ENCODE measurements around the gene SUGCT.

Gene SUGCT

GRCh38 chr7:40674316-40674715 is 539.5 kb downstream of the SUGCT start:
- DNase-seq, result peak; percentile 24
- no peak overlapping the region for H3K27ac ChIP-seq
- in situ Hi-C loops (cut with HindIII; ENCODE audit: low pct_ligation_motif_present, low sequenced_read_pairs), result no loop called here
- TF ChIP-seq CTCF (IDR thresholded peaks at IDR 0.05; ENCODE audit: low read depth, low read length, missing control alignments), result no peak
- H3K36me3 ChIP-seq (replicated peaks), result no peaks in the 10 kb centered on the region
- no peaks in the 10 kb centered on the region for H3K27me3 ChIP-seq (replicated peaks)
- no peak overlapping the region for H3K4me3 ChIP-seq (ENCODE audit: low read depth, low read length)

GRCh38 chr7:40675741-40676140 is 540.9 kb downstream of the SUGCT start:
- Histone ChIP-seq H3K4me3 (ENCODE audit: low read depth, low read length) (no peak overlapping the region), H3K36me3 (replicated peaks) (no peaks in the 10 kb centered on the region), H3K27ac (no peak overlapping the region), H3K27me3 (replicated peaks) (no peaks in the 10 kb centered on the region)
- DNase-seq, result no peak
- TF ChIP-seq CTCF (IDR thresholded peaks at IDR 0.05; ENCODE audit: low read depth, low read length, missing control alignments), result no peak
- in situ Hi-C loops (cut with HindIII; ENCODE audit: low pct_ligation_motif_present, low sequenced_read_pairs), result no loop called here

- no peaks in the 10 kb centered on the region for H3K36me3 ChIP-seq (replicated peaks)
- H3K27me3 ChIP-seq (replicated peaks), result no peaks in the 10 kb centered on the region
- no peak overlapping the region for H3K4me3 ChIP-seq (ENCODE audit: low read depth, low read length)
- in situ Hi-C loops (cut with HindIII; ENCODE audit: low pct_ligation_motif_present, low sequenced_read_pairs), result no loop called here
- no peak for TF ChIP-seq CTCF (IDR thresholded peaks at IDR 0.05; ENCODE audit: low read depth, low read length, missing control alignments)
- H3K27ac ChIP-seq, result no peak overlapping the region
- DNase-seq, result no peak
These were observed 541.4 kb downstream of the SUGCT start for GRCh38 chr7:40676221-40676620.

- Histone ChIP-seq H3K27me3 (replicated peaks) (no peaks in the 10 kb centered on the region), H3K4me3 (ENCODE audit: low read depth, low read length) (no peak overlapping the region), H3K36me3 (replicated peaks) (no peaks in the 10 kb centered on the region), H3K27ac (no peak overlapping the region)
- DNase-seq, result no peak
- in situ Hi-C loops (cut with HindIII; ENCODE audit: low pct_ligation_motif_present, low sequenced_read_pairs), result no loop called here
- TF ChIP-seq CTCF (IDR thresholded peaks at IDR 0.05; ENCODE audit: low read depth, low read length, missing control alignments), result peak; percentile 61
These were observed 545.9 kb downstream of the SUGCT start for GRCh38 chr7:40680657-40681056.

- no peak for DNase-seq
- Histone ChIP-seq H3K27ac (no peak overlapping the region), H3K4me3 (ENCODE audit: low read depth, low read length) (no peak overlapping the region), H3K27me3 (replicated peaks) (no peaks in the 10 kb centered on the region), H3K36me3 (replicated peaks) (no peaks in the 10 kb centered on the region)
- no peak for TF ChIP-seq CTCF (IDR thresholded peaks at IDR 0.05; ENCODE audit: low read depth, low read length, missing control alignments)
- in situ Hi-C loops (cut with HindIII; ENCODE audit: low pct_ligation_motif_present, low sequenced_read_pairs), result no loop called here
These were observed 547.9 kb downstream of the SUGCT start for GRCh38 chr7:40682696-40683095.

- Histone ChIP-seq H3K27ac (no peak overlapping the region), H3K36me3 (replicated peaks) (no peaks in the 10 kb centered on the region), H3K4me3 (ENCODE audit: low read depth, low read length) (no peak overlapping the region), H3K27me3 (replicated peaks) (no peaks in the 10 kb centered on the region)
- in situ Hi-C loops (cut with HindIII; ENCODE audit: low pct_ligation_motif_present, low sequenced_read_pairs), result no loop called here
- no peak for TF ChIP-seq CTCF (IDR thresholded peaks at IDR 0.05; ENCODE audit: low read depth, low read length, missing control alignments)
- no peak for DNase-seq
These were observed 559.4 kb downstream of the SUGCT start for GRCh38 chr7:40694026-40694809.
